PC-3 (cell line): ENCODE measurements around the gene TXNRD1. TPM values are rescaled to one million over a fixed set of nuclear protein-coding genes. Genes with fewer than 3 reads are reported as not detected.

Source experiments
- ATAC-seq: fragments of 200-7000 bp; cut with Tn5 transposase; 2 replicates; pipeline ENCODE4 v1.9.1; 2020; ENCODE audit warnings: mild to moderate bottlenecking, moderate library complexity
- BruUV-seq: library from RNA; stranded (reverse); fragments of 400-500 nt; replicated peaks from 2 replicates; lab custom pipeline; 2021; lab: Mats Ljungman, UMichigan
- CTCF ChIA-PET: fragments of 300-600 bp; sonication (Branson Sonifier 250); formaldehyde crosslinking; loops from one replicate; lab custom pipeline; 2022; ENCODE audit warnings: antibody characterized with exemption; lab: Charles Lee
- POLR2A ChIA-PET: fragments of 300-600 bp; sonication (Branson Sonifier 250); formaldehyde crosslinking; loops from one replicate; lab custom pipeline; 2022; ENCODE audit warnings: antibody characterized with exemption; ENCODE audit not compliant: unreplicated experiment; lab: Charles Lee
- DNase-seq: peaks from one replicate; pipeline ENCODE4 v3.0.0-alpha.2; 2015
- H2AFZ ChIP-seq: fragments of 300-600 bp; sonication (generic); 2 replicates; pipeline ENCODE4 v1.6.0; 2016; ENCODE audit warnings: antibody characterized with exemption, low read length
- H3F3A ChIP-seq: fragments of 300-600 bp; sonication (generic); one replicate; pipeline ENCODE4 v1.6.0; 2017; ENCODE audit warnings: antibody characterized with exemption, low read length, control low read depth, mild to moderate bottlenecking; ENCODE audit not compliant: unreplicated experiment
- H3K27ac ChIP-seq: fragments of 300-600 bp; sonication (generic); 2 replicates; pipeline ENCODE4 v1.5.1; 2016; ENCODE audit warnings: mild to moderate bottlenecking, low read length
- H3K27me3 ChIP-seq: fragments of 300-600 bp; sonication (generic); 2 replicates; pipeline ENCODE4 v1.6.1; 2016; ENCODE audit warnings: low read length, mixed read lengths
- H3K36me3 ChIP-seq: fragments of 300-600 bp; sonication (generic); 2 replicates; pipeline ENCODE4 v1.6.1; 2016; ENCODE audit warnings: low read depth, mixed run types, low read length, mixed read lengths
- H3K4me1 ChIP-seq: fragments of 300-600 bp; sonication (generic); 2 replicates; pipeline ENCODE4 v1.5.1; 2016; ENCODE audit warnings: low read length; ENCODE audit not compliant: insufficient read depth
- H3K4me2 ChIP-seq: fragments of 300-600 bp; sonication (generic); 2 replicates; pipeline ENCODE4 v1.6.0; 2016; ENCODE audit warnings: low read length
- H3K4me3 ChIP-seq: fragments of 300-600 bp; sonication (generic); 2 replicates; pipeline ENCODE4 v1.5.1; 2016; ENCODE audit warnings: mild to moderate bottlenecking, low read length, mixed read lengths
- H3K79me2 ChIP-seq: fragments of 300-600 bp; sonication (generic); 2 replicates; pipeline ENCODE4 v1.6.1; 2017; ENCODE audit warnings: low read length, mixed read lengths
- H3K9ac ChIP-seq: fragments of 300-600 bp; sonication (generic); 2 replicates; pipeline ENCODE4 v1.6.0; 2016; ENCODE audit warnings: mild to moderate bottlenecking, low read length
- H3K9me2 ChIP-seq: fragments of 300-600 bp; sonication (generic); replicated peaks from 2 replicates; pipeline ENCODE4 v1.6.1; 2016; ENCODE audit warnings: mixed run types, low read length, mixed read lengths
- H3K9me3 ChIP-seq: fragments of 300-600 bp; sonication (generic); 2 replicates; pipeline ENCODE4 v1.6.1; 2016; ENCODE audit warnings: low read length, mixed read lengths
- H4K20me1 ChIP-seq: fragments of 300-600 bp; sonication (generic); 2 replicates; pipeline ENCODE4 v1.6.1; 2016; ENCODE audit warnings: low read length, mixed read lengths
- CTCF ChIP-seq: fragments of 300-600 bp; sonication (generic); conservative IDR thresholded peaks from 2 replicates; pipeline ENCODE4 v1.5.1; 2017; ENCODE audit warnings: antibody characterized with exemption, low read depth, mild to moderate bottlenecking, low read length
- EZH2 ChIP-seq: fragments of 300-600 bp; sonication (generic); IDR thresholded peaks from one replicate; pipeline ENCODE4 v1.6.1; 2017; ENCODE audit warnings: antibody characterized with exemption, mild to moderate bottlenecking, low read length; ENCODE audit not compliant: unreplicated experiment
- EZH2phosphoT487 ChIP-seq: fragments of 300-600 bp; sonication (generic); IDR thresholded peaks from 2 replicates; pipeline ENCODE4 v1.6.1; 2018; ENCODE audit warnings: mild to moderate bottlenecking, antibody characterized with exemption, low read length, borderline replicate concordance
- intact Hi-C: fragments of 100-400 bp; cut with micrococcal nuclease; formaldehyde crosslinking; loops from 2 replicates; pipeline ENCODE4 v1.9.0; 2023
- total RNA-seq: library from RNA; depleted of rRNA; stranded (reverse); fragments of >200 nt; gene quantifications from 2 replicates; pipeline ENCODE4 v1.2.3, GENCODE V29; 2014

The TXNRD1 gene
- total RNA-seq, 1 experiment from 2014 or later, result 419 TPM

- POLR2A ChIA-PET, result no interaction called here
Measured at GRCh38 chr12:104175726-104176247, 39.8 kb upstream of the TXNRD1 start.

GRCh38 chr12:104177336-104177662 is 38.3 kb upstream of the TXNRD1 start:
- Histone ChIP-seq H3F3A (peaks cover 6% of the 10 kb centered on the region), H2AFZ (peak overlapping the region; percentile 51; the same call in 1 of the 2 replicates), H3K4me2 (no peak overlapping the region), H3K27me3 (no peaks in the 10 kb centered on the region), H3K9ac (no peak overlapping the region), H3K79me2 (no peaks in the 10 kb centered on the region), H3K36me3 (no peaks in the 10 kb centered on the region), H3K27ac (no peak overlapping the region), H4K20me1 (no peaks in the 10 kb centered on the region), H3K4me3 (no peak overlapping the region), H3K9me2 (no peaks in the 10 kb centered on the region), H3K4me1 (peaks cover 11% of the 10 kb centered on the region), H3K9me3 (no peaks in the 10 kb centered on the region)
- DNase-seq (no peak), ATAC-seq (peak; percentile 11)
- no TSS peak for BruUV-seq
- ChIA-PET CTCF (interaction anchor here (0.6 kb wide), 2 partner anchors 114 to 346 kb away, joined by 3 to 10 read pairs; no protein-coding TSS in a partner anchor), POLR2A (interaction anchor here (0.6 to 0.7 kb wide), 3 partner anchors 100 to 427 kb away, joined by 3 to 6 read pairs (median 3); no protein-coding TSS in a partner anchor)
- TF ChIP-seq CTCF (no peak), EZH2phosphoT487 (no peak), EZH2 (no peak)
- intact Hi-C loops, result no loop called here

More at GRCh38 chr12:104175726-104176247, 39.8 kb upstream of the TXNRD1 start:
- no peaks in the 10 kb centered on the region for H4K20me1 ChIP-seq
- no peak overlapping the region for H2AFZ ChIP-seq
- BruUV-seq, result no TSS peak
- no peaks in the 10 kb centered on the region for H3K79me2 ChIP-seq
- ATAC-seq (no peak), DNase-seq (no peak)
- no peaks in the 10 kb centered on the region for H3K27me3 ChIP-seq
- TF ChIP-seq EZH2phosphoT487, result no peak
- TF ChIP-seq EZH2, result no peak
- TF ChIP-seq CTCF, result no peak
- CTCF ChIA-PET, result no interaction called here
- intact Hi-C loops, result no loop called here
- no peaks in the 10 kb centered on the region for H3K9me2 ChIP-seq
- no peak overlapping the region for H3K4me3 ChIP-seq
- no peaks in the 10 kb centered on the region for H3K9me3 ChIP-seq
- peaks cover 11% of the 10 kb centered on the region for H3K4me1 ChIP-seq
- no peak overlapping the region for H3K27ac ChIP-seq
- no peaks in the 10 kb centered on the region for H3K36me3 ChIP-seq
- no peak overlapping the region for H3K9ac ChIP-seq
- H3K4me2 ChIP-seq, result no peak overlapping the region
- peaks cover 6% of the 10 kb centered on the region for H3F3A ChIP-seq
